Mesothelial cell of epicardium (in vitro differentiated cells): ENCODE measurements around the gene SYNE1. TPM values are rescaled to one million over a fixed set of nuclear protein-coding genes. Genes with fewer than 3 reads are reported as not detected.
"Not testable (repeated sequence)": the region's sequence is repeated elsewhere in the genome, so short reads cannot be mapped to it uniquely, and the experiment has no call there.

ENCODE experiments used
- DNase-seq, 2 experiments: peaks; one replicate each; pipeline ENCODE4 v3.0.0; 2021; ENCODE audit warnings: low spot score in 2 of 2; ENCODE audit not compliant: unreplicated experiment in 2 of 2
- H3K27ac Mint-ChIP-seq: 2 replicates; pipeline ENCODE4 v1.8.0; 2021; ENCODE audit warnings: mixed read lengths
- H3K27me3 Mint-ChIP-seq: 2 replicates; pipeline ENCODE4 v1.8.0; 2021; ENCODE audit warnings: low read depth, mixed read lengths
- H3K36me3 Mint-ChIP-seq: 2 replicates; pipeline ENCODE4 v1.8.0; 2021; ENCODE audit warnings: mixed read lengths
- H3K4me1 Mint-ChIP-seq: 2 replicates; pipeline ENCODE4 v1.8.0; 2021; ENCODE audit warnings: mixed read lengths
- H3K4me3 Mint-ChIP-seq: 2 replicates; pipeline ENCODE4 v1.8.0; 2021; ENCODE audit warnings: mild to moderate bottlenecking, moderate library complexity, mixed read lengths
- H3K9me3 Mint-ChIP-seq: 2 replicates; pipeline ENCODE4 v1.8.0; 2021; ENCODE audit warnings: mixed read lengths
- CTCF ChIP-seq: fragments of 200-600 bp; sonication (generic); IDR thresholded peaks from one replicate; pipeline ENCODE4 v1.5.0; 2021; ENCODE audit warnings: antibody characterized with exemption; ENCODE audit not compliant: unreplicated experiment
- total RNA-seq: library from RNA; stranded (reverse); gene quantifications from 3 replicates; pipeline ENCODE4 v1.2.1, GENCODE V29; 2021

The SYNE1 gene
- total RNA-seq, 1 donor from 2014 or later: 60.5 TPM

DNA sequence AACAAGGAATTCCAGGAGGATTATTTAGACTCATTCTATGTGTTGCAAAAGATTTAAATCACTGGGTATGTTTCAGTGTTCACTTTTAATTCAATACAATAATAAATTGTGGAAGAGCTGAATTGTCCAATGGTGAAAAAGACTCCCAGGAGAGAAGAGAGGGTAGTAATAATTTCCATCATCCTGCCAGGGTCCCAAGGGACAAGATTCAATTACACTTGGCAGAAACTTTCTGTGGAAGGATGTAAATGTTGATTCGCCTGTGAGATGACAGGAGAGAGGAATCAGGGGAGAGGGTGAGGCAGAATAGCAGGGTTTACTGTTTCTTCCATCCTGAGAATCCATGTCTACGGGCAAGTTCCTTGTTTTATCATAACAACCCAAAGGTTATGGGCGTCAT is 487.0 kb downstream of the SYNE1 start:
- H3K27me3 Mint-ChIP-seq: no peaks in the 10 kb centered on the region
- H3K4me3 Mint-ChIP-seq: no peak overlapping the region
- no peaks in the 10 kb centered on the region for H3K9me3 Mint-ChIP-seq
- H3K36me3 Mint-ChIP-seq: peaks cover 39% of the 10 kb centered on the region
- no peak for TF ChIP-seq CTCF
- peaks cover 11% of the 10 kb centered on the region for H3K4me1 Mint-ChIP-seq
- H3K27ac Mint-ChIP-seq: no peak overlapping the region
- DNase-seq: no peak

DNA sequence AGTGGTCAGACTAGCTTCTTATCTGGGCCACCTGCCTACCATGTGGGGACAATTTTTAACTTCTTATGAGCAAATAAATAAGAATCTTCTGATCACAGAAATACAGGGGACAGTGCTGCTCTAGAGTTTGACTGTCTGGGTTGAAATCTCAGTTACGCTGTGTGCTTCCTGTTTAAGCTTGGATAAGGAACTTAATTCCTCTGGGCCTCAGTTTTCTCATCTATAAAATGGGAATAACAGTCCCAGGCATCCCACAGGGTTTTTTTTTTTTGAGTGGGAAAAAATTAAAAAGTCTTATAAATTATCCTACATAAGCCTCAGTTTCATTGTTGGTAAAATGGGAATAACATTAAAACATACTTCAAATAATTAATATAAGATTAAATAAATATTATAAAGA is 488.8 kb downstream of the SYNE1 start:
- Mint-ChIP-seq H3K4me1 (peaks cover 18% of the 10 kb centered on the region), H3K36me3 (peaks cover 46% of the 10 kb centered on the region), H3K27ac (no peak overlapping the region), H3K9me3 (no peaks in the 10 kb centered on the region), H3K27me3 (no peaks in the 10 kb centered on the region), H3K4me3 (no peak overlapping the region)
- TF ChIP-seq CTCF: no peak
- no peak for DNase-seq

- no peak for DNase-seq
- Mint-ChIP-seq H3K36me3 (peaks cover 48% of the 10 kb centered on the region), H3K27me3 (no peaks in the 10 kb centered on the region), H3K4me1 (peaks cover 14% of the 10 kb centered on the region), H3K9me3 (no peaks in the 10 kb centered on the region), H3K4me3 (no peak overlapping the region), H3K27ac (no peak overlapping the region)
- no peak for TF ChIP-seq CTCF
These were observed 489.9 kb downstream of the SYNE1 start for GRCh38 chr6:152147269-152147668.

GRCh38 chr6:152146385-152146784 is 490.8 kb downstream of the SYNE1 start:
- TF ChIP-seq CTCF: no peak
- Mint-ChIP-seq H3K9me3 (no peaks in the 10 kb centered on the region), H3K4me3 (no peak overlapping the region), H3K4me1 (peaks cover 8% of the 10 kb centered on the region), H3K27ac (no peak overlapping the region), H3K36me3 (peaks cover 46% of the 10 kb centered on the region), H3K27me3 (no peaks in the 10 kb centered on the region)
- DNase-seq: no peak

- Mint-ChIP-seq H3K36me3 (peaks cover 32% of the 10 kb centered on the region), H3K27me3 (no peaks in the 10 kb centered on the region), H3K4me3 (no peak overlapping the region), H3K9me3 (no peaks in the 10 kb centered on the region), H3K27ac (no peak overlapping the region), H3K4me1 (peaks cover 8% of the 10 kb centered on the region)
- no peak for DNase-seq
- TF ChIP-seq CTCF: no peak
These were observed 493.8 kb downstream of the SYNE1 start for GRCh38 chr6:152143359-152143758.

DNA sequence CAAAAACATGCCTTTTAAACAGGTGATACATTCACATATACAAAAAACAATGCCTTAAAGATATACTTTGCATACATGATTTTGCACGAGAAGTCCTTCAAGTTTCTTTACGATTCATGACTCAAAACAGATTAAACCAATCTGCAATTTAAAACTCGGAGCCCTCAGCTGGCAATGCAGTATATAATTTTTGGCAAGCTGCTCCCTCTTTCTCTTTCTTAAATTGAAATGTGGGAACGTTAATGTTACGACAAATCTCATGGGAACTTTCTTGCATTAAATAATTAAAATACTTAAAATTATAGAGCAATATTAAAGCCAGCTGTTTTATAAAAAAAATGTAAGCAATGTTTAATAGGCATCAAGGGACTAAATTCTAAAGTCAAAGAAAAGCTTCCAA is 495.1 kb downstream of the SYNE1 start:
- H3K9me3 Mint-ChIP-seq: no peaks in the 10 kb centered on the region
- H3K27ac Mint-ChIP-seq: no peak overlapping the region
- peaks cover 8% of the 10 kb centered on the region for H3K4me1 Mint-ChIP-seq
- peaks cover 25% of the 10 kb centered on the region for H3K36me3 Mint-ChIP-seq
- DNase-seq: no peak
- TF ChIP-seq CTCF: no peak
- no peaks in the 10 kb centered on the region for H3K27me3 Mint-ChIP-seq
- no peak overlapping the region for H3K4me3 Mint-ChIP-seq

DNA sequence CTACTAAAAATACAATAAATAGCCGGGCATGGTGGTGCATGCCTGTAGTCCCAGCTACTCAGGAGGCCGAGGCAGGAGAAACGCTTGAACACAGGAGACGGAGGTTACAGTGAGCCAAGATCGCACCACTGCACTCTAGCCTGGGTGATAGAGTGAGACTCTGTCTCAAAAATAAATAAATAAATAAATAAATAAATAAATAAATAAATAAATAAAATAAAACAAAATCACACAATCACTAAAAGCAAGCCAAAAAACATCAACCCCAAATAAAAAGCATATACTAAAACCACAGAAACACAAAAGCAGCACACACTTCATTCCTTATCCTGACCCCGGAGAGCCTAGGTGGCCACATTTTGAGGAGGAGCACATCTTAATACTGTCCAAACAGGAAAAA is 498.8 kb downstream of the SYNE1 start:
- not testable (repeated sequence) for DNase-seq, H3K27me3 Mint-ChIP-seq, H3K4me1 Mint-ChIP-seq, H3K4me3 Mint-ChIP-seq, H3K9me3 Mint-ChIP-seq, H3K27ac Mint-ChIP-seq
- H3K36me3 Mint-ChIP-seq: peaks cover 35% of the 10 kb centered on the region
